K562 (cell line): Measurements from ENCODE around the gene VSIG10L. TPM values are rescaled to one million over a fixed set of nuclear protein-coding genes. Genes with fewer than 3 reads are reported as not detected.
A peak's percentile ranks its signal among the peaks of the same experiment; 100 is the strongest.

ENCODE experiments used
- ATAC-seq: fragments of 200-7000 bp; cut with Tn5 transposase; 3 replicates; pipeline ENCODE4 v1.9.1; 2020; ENCODE audit warnings: moderate library complexity
- BruUV-seq: library from RNA; stranded (reverse); fragments of 400-500 nt; replicated peaks from 2 replicates; lab custom pipeline; 2021; lab: Mats Ljungman, UMichigan
- CTCF ChIA-PET: fragments of 300-600 bp; formaldehyde crosslinking; extraction: SDS; loops from one replicate; lab custom pipeline; 2021; ENCODE audit warnings: low intra/inter-chr PET ratio; lab: Yijun Ruan, JAX
- POLR2A ChIA-PET: fragments of 300-600, 350-650 bp; sonication (Branson Sonifier 250); formaldehyde crosslinking; extraction: SDS; loops from one replicate; lab custom pipeline; 2021; ENCODE audit warnings: antibody characterized with exemption, inconsistent platforms; lab: Yijun Ruan, JAX
- DNase-seq, 4 experiments: peaks; one replicate each; pipeline versions ENCODE4 v3.0.0 to v3.0.0-alpha.2; 2011 to 2018; ENCODE audit warnings: low spot score in 3 of 4, mixed read lengths in 3 of 4; ENCODE audit errors: extremely low read depth in 1 of 4
- FAIRE-seq: peaks from 2 replicates; lab custom pipeline; 2011; peaks lifted over from hg19 to GRCh38; lab: Jason Lieb, UNC
- H2AFZ ChIP-seq: 2 replicates; pipeline ENCODE4 v1.6.0; 2011; ENCODE audit warnings: low read depth, low read length, control low read depth, inconsistent platforms
- H3K27ac ChIP-seq: fragments of 200-600 bp; 3 replicates; pipeline ENCODE4 v1.8.0; 2011; ENCODE audit warnings: low read depth, mild to moderate bottlenecking, control low read depth, inconsistent platforms, low read length, moderate library complexity, mixed read lengths; ENCODE audit errors: extremely low read depth
- H3K27me3 ChIP-seq, 2 experiments: fragments of 300-600 bp in 1 of 2; 2 replicates in 1 of 2; 3 replicates in 1 of 2; pipeline versions ENCODE4 v1.6.0 to v1.8.0; 2011; ENCODE audit warnings: inconsistent platforms in 2 of 2, low read length in 2 of 2, mild to moderate bottlenecking in 1 of 2, mixed read lengths in 1 of 2, moderate library complexity in 1 of 2; ENCODE audit not compliant: control insufficient read depth in 2 of 2, insufficient read depth in 2 of 2
- H3K36me3 ChIP-seq: fragments of 300-600 bp; 3 replicates; pipeline ENCODE4 v1.8.0; 2011; ENCODE audit warnings: mild to moderate bottlenecking, low read length, inconsistent platforms; ENCODE audit not compliant: control insufficient read depth, insufficient read depth
- H3K4me1 ChIP-seq, 2 experiments: fragments of 200-600 bp in 1 of 2; replicated peaks in 1 of 2; 2 replicates in 1 of 2; 3 replicates in 1 of 2; pipeline versions ENCODE4 v1.5.1 to v1.8.0; 2011; ENCODE audit warnings: inconsistent platforms in 2 of 2, low read length in 2 of 2, mild to moderate bottlenecking in 1 of 2, mixed read lengths in 1 of 2, moderate library complexity in 1 of 2; ENCODE audit not compliant: control insufficient read depth in 2 of 2, insufficient read depth in 2 of 2
- H3K4me2 ChIP-seq: 2 replicates; pipeline ENCODE4 v1.6.1; 2011; ENCODE audit warnings: low read length, control low read depth, inconsistent platforms, mixed read lengths; ENCODE audit not compliant: insufficient read depth
- H3K4me3 ChIP-seq: fragments of 200-600 bp; sonication (generic), shearing (Covaris generic); 2 replicates; pipeline ENCODE4 v1.5.1; 2016; ENCODE audit warnings: control low read depth, inconsistent platforms
- H3K79me2 ChIP-seq: fragments of 200-600 bp; 3 replicates; pipeline ENCODE4 v1.8.0; 2011; ENCODE audit warnings: low read length, inconsistent platforms; ENCODE audit not compliant: control insufficient read depth, insufficient read depth
- H3K9ac ChIP-seq, 2 experiments: 2 replicates each; pipeline versions ENCODE4 v1.6.0 to v1.6.1; 2011; ENCODE audit warnings: low read depth in 2 of 2, low read length in 2 of 2, control low read depth in 1 of 2, inconsistent platforms in 1 of 2, mild to moderate bottlenecking in 1 of 2, mixed read lengths in 1 of 2; ENCODE audit not compliant: insufficient read depth in 1 of 2
- H3K9me1 ChIP-seq: one replicate; pipeline ENCODE4 v1.6.0; 2011; ENCODE audit warnings: inconsistent platforms, mild to moderate bottlenecking, low read length, moderate library complexity; ENCODE audit not compliant: control insufficient read depth, insufficient read depth
- H3K9me3 ChIP-seq: replicated peaks from 2 replicates; pipeline ENCODE4 v1.5.1; 2011; ENCODE audit warnings: low read depth, low read length, inconsistent platforms; ENCODE audit not compliant: control insufficient read depth, insufficient read depth
- H4K20me1 ChIP-seq: replicated peaks from 2 replicates; pipeline ENCODE4 v1.6.1; 2011; ENCODE audit warnings: low read length, inconsistent platforms, mixed read lengths; ENCODE audit not compliant: control insufficient read depth, insufficient read depth
- NCOR1 ChIP-seq: fragments of 450-650 bp; IDR thresholded peaks from 2 replicates; pipeline ENCODE4 v1.6.1; 2016; ENCODE audit warnings: mild to moderate bottlenecking, moderate library complexity
- NUFIP1 ChIP-seq: fragments of 450-650 bp; IDR thresholded peaks from 2 replicates; pipeline ENCODE4 v1.6.1; 2018; ENCODE audit not compliant: partially characterized antibody
- RFX1 ChIP-seq: fragments of 450-650 bp; IDR thresholded peaks from 2 replicates; pipeline ENCODE4 v1.6.1; 2016; ENCODE audit warnings: mild to moderate bottlenecking, moderate library complexity
- ZFP91 ChIP-seq: sonication (generic); formaldehyde crosslinking; IDR thresholded peaks from 2 replicates; pipeline ENCODE4 v1.8.0; 2022; ENCODE audit warnings: mild to moderate bottlenecking, missing genetic modification reagents
- WGBS: fragments of 100-300 bp; shearing (Covaris generic); methylation state at CpG from one replicate; pipeline ENCODE4 v1.1.6; 2016; ENCODE audit warnings: low coverage, mixed read lengths; ENCODE audit not compliant: insufficient coverage; ENCODE audit errors: missing lambda C conversion rate; 5-methylcytosine and 5-hydroxymethylcytosine counted together
- in situ Hi-C: fragments of 300-500 bp; cut with MboI; formaldehyde crosslinking; loops from 4 replicates; pipeline ENCODE4 v1.15.0; 2018; ENCODE audit warnings: inconsistent platforms, mixed read lengths
- intact Hi-C: fragments of 100-400 bp; cut with micrococcal nuclease; formaldehyde crosslinking; loops from 2 replicates; pipeline ENCODE4 v1.14.2; 2022
- polyA plus RNA-seq, 8 experiments: library from polyadenylated mRNA; depleted of rRNA in 4 of 8; stranded (reverse) in 5 of 8; unstranded in 3 of 8; fragments of >200 nt; fragmentation: Nextera tagmentation in 2 of 8; fragmentation: Illumina TruSeq in 1 of 8; extraction: Ambion mirVana in 2 of 8; extraction: Trizol in 1 of 8; gene quantifications; 2 replicates each; pipeline versions ENCODE4 v1.2.1 to v1.2.3, GENCODE V29; 2011 to 2014; ENCODE audit warnings: inconsistent platforms in 1 of 8, missing spikeins in 1 of 8
- total RNA-seq, 7 experiments: library from RNA; depleted of rRNA in 6 of 7; stranded (reverse); fragments of >200 nt in 6 of 7; fragmentation: Illumina TruSeq in 2 of 7; extraction: Trizol in 2 of 7; gene quantifications; 2 replicates each; pipeline versions ENCODE4 v1.2.1 to v1.2.3, GENCODE V29; 2011 to 2021; ENCODE audit warnings: low replicate concordance in 1 of 7

Gene VSIG10L
- total and polyA plus RNA-seq, 9 of the 15 experiments (the other 6 are each of a cell fraction or from before 2014, with no cell fraction given), result 1.1 to 7.6 (median 2.2) TPM

GRCh38 chr19:51386882-51387520 lies 45.1 kb upstream of the VSIG10L start:
- ChIA-PET POLR2A (interaction anchor here (0.6 to 1.0 kb wide), 2 partner anchors 28 to 136 kb away, joined by 3 read pairs; no protein-coding TSS in a partner anchor), CTCF (no interaction called here)
- intact Hi-C loops, result no loop called here
- peaks cover 13 to 32% of the 10 kb centered on the region in 2 experiments; a peak in 4 of 5 replicates for H3K4me1 ChIP-seq
- in situ Hi-C loops, result no loop called here
- H3K9ac ChIP-seq, result peak overlapping the region in 1 of 2 experiments; percentile 26; a peak in 1 of 4 replicates
- no peaks in the 10 kb centered on the region for H4K20me1 ChIP-seq
- no peaks in the 10 kb centered on the region for H3K79me2 ChIP-seq
- no peak overlapping the region for H3K4me3 ChIP-seq
- DNase-seq, result no peak
- H3K36me3 ChIP-seq, result no peaks in the 10 kb centered on the region
- H3K27me3 ChIP-seq, result no peaks in the 10 kb centered on the region
- no peaks in the 10 kb centered on the region for H3K9me1 ChIP-seq
- BruUV-seq, result no TSS peak
- no peak for TF ChIP-seq ZFP91 (CRISPR knock-in tag)
- TF ChIP-seq NUFIP1, result no peak
- no peak for TF ChIP-seq NCOR1
- peak; percentile 53 for TF ChIP-seq RFX1
- TF ChIP-seq, all 486 proteins: peak for 1
- FAIRE-seq (no peak), ATAC-seq (no peak)
- 82% methylated on average over 12 of the region's 14 CpGs for WGBS
- no peak overlapping the region for H3K4me2 ChIP-seq
- H3K9me3 ChIP-seq, result no peaks in the 10 kb centered on the region
- no peak overlapping the region for H2AFZ ChIP-seq
- H3K27ac ChIP-seq, result no peak overlapping the region
